ENCODE results near the gene MDFI.

Gene MDFI

GRCh38 chr6:41676431-41676830, 38.2 kb downstream of the MDFI start:
- no peak overlapping the region for H3K4me3 ChIP-seq (ENCODE audit: control insufficient read depth, low read depth, low read length)
- no peak for DNase-seq (ENCODE audit: low read depth)
- TF ChIP-seq CTCF (IDR thresholded peaks at IDR 0.05; ENCODE audit: control insufficient read depth, insufficient read depth, low read depth, low read length, missing control alignments) = no peak

GRCh38 chr6:41677124-41677921, 39.1 kb downstream of the MDFI start:
- TF ChIP-seq CTCF (IDR thresholded peaks at IDR 0.05; ENCODE audit: control insufficient read depth, insufficient read depth, low read depth, low read length, missing control alignments) = no peak
- no peak for DNase-seq (ENCODE audit: low read depth)
- no peak overlapping the region for H3K4me3 ChIP-seq (ENCODE audit: control insufficient read depth, low read depth, low read length)

GRCh38 chr6:41678511-41679084, 40.3 kb downstream of the MDFI start:
- no peak for DNase-seq (ENCODE audit: low read depth)
- no peak for TF ChIP-seq CTCF (IDR thresholded peaks at IDR 0.05; ENCODE audit: control insufficient read depth, insufficient read depth, low read depth, low read length, missing control alignments)
- no peak overlapping the region for H3K4me3 ChIP-seq (ENCODE audit: control insufficient read depth, low read depth, low read length)

GRCh38 chr6:41679696-41680095, 41.4 kb downstream of the MDFI start:
- no peak overlapping the region for H3K4me3 ChIP-seq (ENCODE audit: control insufficient read depth, low read depth, low read length)
- no peak for TF ChIP-seq CTCF (IDR thresholded peaks at IDR 0.05; ENCODE audit: control insufficient read depth, insufficient read depth, low read depth, low read length, missing control alignments)
- no peak for DNase-seq (ENCODE audit: low read depth)

- H3K4me3 ChIP-seq (ENCODE audit: control insufficient read depth, low read depth, low read length) = no peak overlapping the region
- TF ChIP-seq CTCF (IDR thresholded peaks at IDR 0.05; ENCODE audit: control insufficient read depth, insufficient read depth, low read depth, low read length, missing control alignments) = no peak
- DNase-seq (ENCODE audit: low read depth) = no peak
Observed at GRCh38 chr6:41680182-41680965, 42.1 kb downstream of the MDFI start.

- no peak overlapping the region for H3K4me3 ChIP-seq (ENCODE audit: control insufficient read depth, low read depth, low read length)
- peak; percentile 62 for DNase-seq (ENCODE audit: low read depth)
- peak; percentile 92 for TF ChIP-seq CTCF (IDR thresholded peaks at IDR 0.05; ENCODE audit: control insufficient read depth, insufficient read depth, low read depth, low read length, missing control alignments)
Observed at GRCh38 chr6:41682056-41682477, 43.8 kb downstream of the MDFI start.

Measured in AG09309 (cell line).